OCI-LY3 (cell line): ENCODE results near the gene IRAK4.

Source experiments
- H2AFZ ChIP-seq: fragments of 200-600, 300-600 bp; shearing (Covaris generic); 2 replicates; pipeline ENCODE4 v1.6.0; 2014; ENCODE audit warnings: antibody characterized with exemption, low read depth, low read length
- H3K27ac ChIP-seq: fragments of 200-600, 300-600 bp; sonication (generic); 2 replicates; pipeline ENCODE4 v1.5.1; 2014; ENCODE audit warnings: mild to moderate bottlenecking, low read length, moderate library complexity, mixed read lengths
- H3K27me3 ChIP-seq: fragments of 200-600, 300-600 bp; sonication (generic); 2 replicates; pipeline ENCODE4 v1.6.1; 2014; ENCODE audit warnings: low read depth, low read length, mixed read lengths
- H3K36me3 ChIP-seq: fragments of 200-600, 300-600 bp; sonication (generic); replicated peaks from 2 replicates; pipeline ENCODE3; 2014; ENCODE audit warnings: low read depth, low read length, mixed read lengths
- H3K4me1 ChIP-seq: fragments of 300-600, 200-600 bp; sonication (generic); 2 replicates; pipeline ENCODE4 v1.6.1; 2014; ENCODE audit warnings: low read length, mixed read lengths
- H3K4me2 ChIP-seq: fragments of 200-600, 300-600 bp; sonication (generic); 2 replicates; pipeline ENCODE4 v1.6.1; 2014; ENCODE audit warnings: low read length, mixed read lengths
- H3K4me3 ChIP-seq: fragments of 300-600, 200-600 bp; sonication (generic); 2 replicates; pipeline ENCODE4 v1.5.1; 2014; ENCODE audit warnings: antibody characterized with exemption, mild to moderate bottlenecking, low read length, moderate library complexity
- H3K79me2 ChIP-seq: fragments of 300-600, 200-600 bp; shearing (Covaris generic); 2 replicates; pipeline ENCODE4 v1.6.1; 2014; ENCODE audit warnings: mild to moderate bottlenecking, low read length, mixed read lengths
- H3K9ac ChIP-seq: fragments of 300-600, 200-600 bp; shearing (Covaris generic); 2 replicates; pipeline ENCODE4 v1.6.0; 2014; ENCODE audit warnings: mild to moderate bottlenecking, low read length, moderate library complexity
- H3K9me3 ChIP-seq: fragments of 200-600, 300-600 bp; shearing (Covaris generic); 2 replicates; pipeline ENCODE4 v1.6.1; 2014; ENCODE audit warnings: low read length, mixed read lengths; ENCODE audit not compliant: insufficient read depth
- H4K20me1 ChIP-seq: fragments of 200-600, 300-600 bp; sonication (generic); 2 replicates; pipeline ENCODE4 v1.6.1; 2016; ENCODE audit warnings: low read length, mixed read lengths; ENCODE audit not compliant: insufficient read depth
- EZH2phosphoT487 ChIP-seq: fragments of 200-600 bp; shearing (Covaris generic); IDR thresholded peaks from 2 replicates; pipeline ENCODE4 v1.6.1; 2018; ENCODE audit warnings: antibody characterized with exemption, mixed run types, low read depth
- TF ChIP-seq, protein P1 (sequence below): fragments of 200-600, 300-600 bp; sonication (generic); IDR thresholded peaks from 2 replicates; pipeline ENCODE4 v1.5.1; 2014; ENCODE audit warnings: antibody characterized with exemption, low read length, low read depth

Gene IRAK4

DNA sequence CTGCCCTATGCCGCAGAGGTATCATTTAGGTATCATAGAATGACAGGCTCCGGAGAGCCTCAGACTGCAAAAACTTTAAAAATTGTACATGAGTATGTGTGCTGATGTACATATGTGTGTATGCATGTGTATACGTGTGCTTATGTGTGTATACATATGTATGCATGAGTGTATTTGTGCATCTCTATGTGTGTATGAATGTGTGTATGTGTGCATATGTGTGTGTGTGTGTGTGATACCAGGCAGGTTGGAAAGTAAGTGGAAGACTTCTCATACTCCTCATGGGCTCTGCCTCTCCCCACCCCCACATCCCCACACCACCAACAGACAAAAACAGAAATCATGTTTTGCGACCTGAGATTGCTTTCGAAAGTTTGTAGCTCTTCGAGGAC lies 76.5 kb downstream of the IRAK4 start:
- 0 out of 2 replicates have a peak overlapping the region, but pooled peaks have one; percentile 27 for H3K27ac ChIP-seq
- no peaks in the 10 kb centered on the region for H3K79me2 ChIP-seq
- no peaks in the 10 kb centered on the region for H3K27me3 ChIP-seq
- H3K9me3 ChIP-seq = no peaks in the 10 kb centered on the region
- no peaks in the 10 kb centered on the region for H3K36me3 ChIP-seq
- H2AFZ ChIP-seq = peak overlapping the region; percentile 74
- H4K20me1 ChIP-seq = no peaks in the 10 kb centered on the region
- H3K9ac ChIP-seq = peak overlapping the region; percentile 82
- peak overlapping the region; percentile 90 for H3K4me3 ChIP-seq
- peaks cover 10% of the 10 kb centered on the region for H3K4me1 ChIP-seq
- H3K4me2 ChIP-seq = peak overlapping the region; percentile 88
- TF ChIP-seq, protein P1, sequence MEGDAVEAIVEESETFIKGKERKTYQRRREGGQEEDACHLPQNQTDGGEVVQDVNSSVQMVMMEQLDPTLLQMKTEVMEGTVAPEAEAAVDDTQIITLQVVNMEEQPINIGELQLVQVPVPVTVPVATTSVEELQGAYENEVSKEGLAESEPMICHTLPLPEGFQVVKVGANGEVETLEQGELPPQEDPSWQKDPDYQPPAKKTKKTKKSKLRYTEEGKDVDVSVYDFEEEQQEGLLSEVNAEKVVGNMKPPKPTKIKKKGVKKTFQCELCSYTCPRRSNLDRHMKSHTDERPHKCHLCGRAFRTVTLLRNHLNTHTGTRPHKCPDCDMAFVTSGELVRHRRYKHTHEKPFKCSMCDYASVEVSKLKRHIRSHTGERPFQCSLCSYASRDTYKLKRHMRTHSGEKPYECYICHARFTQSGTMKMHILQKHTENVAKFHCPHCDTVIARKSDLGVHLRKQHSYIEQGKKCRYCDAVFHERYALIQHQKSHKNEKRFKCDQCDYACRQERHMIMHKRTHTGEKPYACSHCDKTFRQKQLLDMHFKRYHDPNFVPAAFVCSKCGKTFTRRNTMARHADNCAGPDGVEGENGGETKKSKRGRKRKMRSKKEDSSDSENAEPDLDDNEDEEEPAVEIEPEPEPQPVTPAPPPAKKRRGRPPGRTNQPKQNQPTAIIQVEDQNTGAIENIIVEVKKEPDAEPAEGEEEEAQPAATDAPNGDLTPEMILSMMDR = no peak
- no peak for TF ChIP-seq EZH2phosphoT487

DNA sequence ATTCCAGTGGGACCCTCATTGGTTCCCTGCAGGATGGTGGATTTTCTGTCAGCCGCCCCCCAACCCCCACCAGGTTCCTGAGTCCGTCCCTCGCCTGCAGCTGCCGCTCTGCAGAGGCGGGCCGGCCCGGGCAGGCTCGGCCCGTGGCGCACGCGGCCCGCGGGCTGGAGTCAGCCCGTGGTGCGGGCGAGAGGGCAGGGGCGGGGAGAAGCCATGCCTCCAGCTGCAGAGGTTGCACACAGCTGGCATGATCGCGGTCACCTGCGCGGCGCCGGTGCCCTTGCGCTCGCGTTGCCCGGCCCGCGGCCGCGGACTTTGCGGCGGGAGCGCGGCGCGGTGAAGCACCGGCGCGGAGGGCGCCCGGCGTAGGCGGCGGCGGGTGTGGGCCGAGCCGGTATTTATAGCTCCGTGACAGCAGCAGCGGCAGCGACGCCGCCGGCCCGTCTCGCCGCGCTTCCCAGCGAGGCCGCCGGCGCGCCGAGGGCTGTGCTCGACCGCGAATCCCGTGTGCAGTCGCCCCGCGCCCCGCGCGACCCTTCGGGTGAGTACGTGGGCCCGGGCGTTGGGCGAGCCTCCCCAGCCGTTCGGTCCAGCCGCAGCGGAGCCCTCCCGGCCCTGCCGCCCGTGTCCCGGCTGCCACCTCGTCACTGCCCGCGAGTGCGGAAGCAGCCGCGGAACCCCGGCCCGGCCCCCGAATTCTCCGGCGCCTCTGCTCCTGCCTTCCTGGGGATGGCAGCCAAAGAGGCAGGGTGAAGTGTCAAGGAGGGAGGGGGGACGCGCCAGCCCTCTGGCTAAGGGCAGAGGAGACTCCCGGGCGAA lies 77.1 kb downstream of the IRAK4 start, which contains the start of gene TMEM117:
TMEM117 (plus strand) TSS at position 426 of the 819 bp plus-strand sequence.
- H3K4me3 ChIP-seq = peak within 1 kb of the TSS; percentile 90
- H3K4me2 ChIP-seq = peak within 1 kb of the TSS; percentile 88
- no peak for TF ChIP-seq EZH2phosphoT487
- TF ChIP-seq, protein P1 = no peak
- peak within 1 kb of the TSS; percentile 27 for H3K27ac ChIP-seq
- no peaks in the 10 kb centered on the region for H3K79me2 ChIP-seq
- H3K36me3 ChIP-seq = no peaks in the 10 kb centered on the region
- H3K4me1 ChIP-seq = peaks cover 10% of the 10 kb centered on the region
- no peaks in the 10 kb centered on the region for H3K9me3 ChIP-seq
- peak within 1 kb of the TSS; percentile 91 for H2AFZ ChIP-seq
- H3K27me3 ChIP-seq = no peaks in the 10 kb centered on the region
- peak within 1 kb of the TSS; percentile 82 for H3K9ac ChIP-seq
- no peaks in the 10 kb centered on the region for H4K20me1 ChIP-seq

GRCh38 chr12:43836475-43836989 lies 77.8 kb downstream of the IRAK4 start:
- H3K9me3 ChIP-seq = no peaks in the 10 kb centered on the region
- no peaks in the 10 kb centered on the region for H4K20me1 ChIP-seq
- H3K36me3 ChIP-seq = no peaks in the 10 kb centered on the region
- H3K4me2 ChIP-seq = peak overlapping the region; percentile 88
- H3K79me2 ChIP-seq = no peaks in the 10 kb centered on the region
- peaks cover 10% of the 10 kb centered on the region for H3K4me1 ChIP-seq
- peak overlapping the region; percentile 82 for H3K9ac ChIP-seq
- peak overlapping the region; percentile 90 for H3K4me3 ChIP-seq
- H3K27ac ChIP-seq = peak overlapping the region; percentile 27
- TF ChIP-seq, protein P1 = no peak
- TF ChIP-seq EZH2phosphoT487 = no peak
- H3K27me3 ChIP-seq = no peaks in the 10 kb centered on the region
- peak overlapping the region; percentile 91 for H2AFZ ChIP-seq
